ENCODE results near the gene TMEM119. TPM values are rescaled to one million over a fixed set of nuclear protein-coding genes. Genes with fewer than 3 reads are reported as not detected.

TMEM119 gene
- total and polyA plus RNA-seq, 2 of the 4 experiments (the other 2 are of a cell fraction) = 8.1 to 9.2 TPM

DNA sequence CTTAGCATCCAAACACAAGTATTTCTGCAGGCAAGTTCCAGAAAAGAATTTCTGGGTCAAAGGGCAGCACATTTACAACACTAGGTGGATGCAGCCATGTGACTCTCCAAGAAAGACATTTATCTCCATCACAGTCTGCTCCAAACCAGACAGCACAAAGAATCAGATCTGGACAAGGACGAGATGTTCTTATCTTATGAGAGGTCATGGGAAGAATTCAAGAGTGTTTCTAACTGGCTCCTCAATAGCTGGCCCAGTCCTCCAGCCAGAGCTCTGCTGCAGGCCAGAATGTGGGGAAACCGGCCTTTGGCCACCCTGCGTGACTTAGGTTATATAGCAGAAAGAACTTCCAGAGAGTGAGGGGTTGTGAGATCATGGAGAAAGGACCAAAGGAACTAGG lies 17.4 kb downstream of the TMEM119 start:
- no peak overlapping the region; the same call in 1 of the 2 replicates for H2BK20ac ChIP-seq (ENCODE audit: low read depth, low read length)
- H3K4me3 ChIP-seq (ENCODE audit: insufficient read depth, low read depth, low read length) = no peak overlapping the region
- H2BK5ac ChIP-seq (ENCODE audit: low read depth, low read length, poor library complexity, severe bottlenecking) = no peak overlapping the region
- H4K20me1 ChIP-seq (ENCODE audit: insufficient read depth, low read length) = no peaks in the 10 kb centered on the region
- H3K4me2 ChIP-seq (ENCODE audit: low read depth, low read length) = no peak overlapping the region
- dilution Hi-C loops (cut with HindIII; ENCODE audit: low sequenced_read_pairs, unreplicated experiment) (no loop called here), in situ Hi-C loops (cut with MboI; ENCODE audit: low sequenced_read_pairs) (no loop called here), intact Hi-C loops (cut with micrococcal nuclease) (no loop called here)
- DNase-seq (no peak), ATAC-seq (ENCODE audit: low read depth) (no peak)
- no peaks in the 10 kb centered on the region for H3K36me3 ChIP-seq (ENCODE audit: control insufficient read depth, insufficient read depth, low read length)
- H2AK9ac ChIP-seq (replicated peaks; ENCODE audit: low read depth, low read length, poor library complexity) = no peak overlapping the region
- H3K4ac ChIP-seq (ENCODE audit: low read depth, low read length) = no peak overlapping the region; the same call in 1 of the 2 replicates
- no peak overlapping the region for H3K56ac ChIP-seq (ENCODE audit: extremely low read depth, insufficient read depth, low read length)
- H2BK15ac ChIP-seq (ENCODE audit: low read depth, low read length) = 0 out of 3 replicates have a peak overlapping the region, but pooled peaks have one; percentile 56
- 0 out of 2 replicates have a peak overlapping the region, but pooled peaks have one; percentile 14 for H3K14ac ChIP-seq (replicated peaks; ENCODE audit: low read depth, low read length)
- H3K23ac ChIP-seq (ENCODE audit: low read depth, low read length) = no peak overlapping the region
- H3K4me1 ChIP-seq (ENCODE audit: control insufficient read depth, insufficient read depth, low read length) = peaks cover 3% of the 10 kb centered on the region; the same call in 1 of the 2 replicates
- peak overlapping the region; percentile 19; the same call in 1 of the 2 replicates for H2BK120ac ChIP-seq (ENCODE audit: low read depth, low read length)
- no peak overlapping the region for H4K5ac ChIP-seq (ENCODE audit: low read depth, low read length)
- TF ChIP-seq MAZ (IDR thresholded peaks at IDR 0.05; ENCODE audit: borderline replicate concordance, low read depth, low read length) (no peak), BHLHE40 (IDR thresholded peaks at IDR 0.05; ENCODE audit: low read depth, low read length) (no peak), RAD21 (IDR thresholded peaks at IDR 0.05; ENCODE audit: low read length) (no peak), NFE2L2 (IDR thresholded peaks at IDR 0.05; ENCODE audit: low read depth, low read length) (no peak), POLR2A (IDR thresholded peaks at IDR 0.05; ENCODE audit: low read depth, low read length) (no peak), RCOR1 (IDR thresholded peaks at IDR 0.05; ENCODE audit: insufficient replicate concordance, low read length) (no peak), SMC3 (IDR thresholded peaks at IDR 0.05; ENCODE audit: low read depth, low read length) (no peak), FOS (IDR thresholded peaks at IDR 0.05; ENCODE audit: low read depth, low read length) (no peak), CEBPB (IDR thresholded peaks at IDR 0.05; ENCODE audit: low read depth, low read length) (no peak), CHD1 (IDR thresholded peaks at IDR 0.05; ENCODE audit: low read depth, low read length) (no peak)
- TF ChIP-seq, protein P1, sequence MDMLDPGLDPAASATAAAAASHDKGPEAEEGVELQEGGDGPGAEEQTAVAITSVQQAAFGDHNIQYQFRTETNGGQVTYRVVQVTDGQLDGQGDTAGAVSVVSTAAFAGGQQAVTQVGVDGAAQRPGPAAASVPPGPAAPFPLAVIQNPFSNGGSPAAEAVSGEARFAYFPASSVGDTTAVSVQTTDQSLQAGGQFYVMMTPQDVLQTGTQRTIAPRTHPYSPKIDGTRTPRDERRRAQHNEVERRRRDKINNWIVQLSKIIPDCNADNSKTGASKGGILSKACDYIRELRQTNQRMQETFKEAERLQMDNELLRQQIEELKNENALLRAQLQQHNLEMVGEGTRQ (IDR thresholded peaks at IDR 0.05; ENCODE audit: low read depth, low read length) = no peak
- TF ChIP-seq, protein P2, sequence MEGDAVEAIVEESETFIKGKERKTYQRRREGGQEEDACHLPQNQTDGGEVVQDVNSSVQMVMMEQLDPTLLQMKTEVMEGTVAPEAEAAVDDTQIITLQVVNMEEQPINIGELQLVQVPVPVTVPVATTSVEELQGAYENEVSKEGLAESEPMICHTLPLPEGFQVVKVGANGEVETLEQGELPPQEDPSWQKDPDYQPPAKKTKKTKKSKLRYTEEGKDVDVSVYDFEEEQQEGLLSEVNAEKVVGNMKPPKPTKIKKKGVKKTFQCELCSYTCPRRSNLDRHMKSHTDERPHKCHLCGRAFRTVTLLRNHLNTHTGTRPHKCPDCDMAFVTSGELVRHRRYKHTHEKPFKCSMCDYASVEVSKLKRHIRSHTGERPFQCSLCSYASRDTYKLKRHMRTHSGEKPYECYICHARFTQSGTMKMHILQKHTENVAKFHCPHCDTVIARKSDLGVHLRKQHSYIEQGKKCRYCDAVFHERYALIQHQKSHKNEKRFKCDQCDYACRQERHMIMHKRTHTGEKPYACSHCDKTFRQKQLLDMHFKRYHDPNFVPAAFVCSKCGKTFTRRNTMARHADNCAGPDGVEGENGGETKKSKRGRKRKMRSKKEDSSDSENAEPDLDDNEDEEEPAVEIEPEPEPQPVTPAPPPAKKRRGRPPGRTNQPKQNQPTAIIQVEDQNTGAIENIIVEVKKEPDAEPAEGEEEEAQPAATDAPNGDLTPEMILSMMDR (conservative IDR thresholded peaks at IDR 0.05; ENCODE audit: low read depth, low read length) = no peak
- H2AFZ ChIP-seq (replicated peaks; ENCODE audit: low read length, poor library complexity) = no peak overlapping the region
- no TSS peak for BruUV-seq (replicated peaks)
- no peaks in the 10 kb centered on the region for H3K9me3 ChIP-seq (ENCODE audit: control insufficient read depth, insufficient read depth, low read length)
- WGBS, 2 experiments (ENCODE audit: extremely low coverage in 2 of 2, insufficient read length in 1 of 2) = no CpG with 5 or more reads among the region's 3 CpGs
- POLR2A ChIA-PET (ENCODE audit: unreplicated experiment) = no interaction called here
- H3K9ac ChIP-seq (ENCODE audit: low read depth, low read length) = no peak overlapping the region
- no peak overlapping the region; the same call in 1 of the 2 replicates for H2AK5ac ChIP-seq (ENCODE audit: low read depth, low read length)
- peaks cover 2% of the 10 kb centered on the region for H3K27me3 ChIP-seq (ENCODE audit: control insufficient read depth, insufficient read depth, low read length)
- H3K79me1 ChIP-seq (ENCODE audit: low read depth in 1 of 2, low read length in 2 of 2) = no peaks in the 10 kb centered on the region
- CTCF ChIA-PET = no interaction called here
- H4K91ac ChIP-seq (ENCODE audit: insufficient read depth, low read depth, low read length) = no peak overlapping the region
- H3K18ac ChIP-seq (ENCODE audit: low read depth, low read length) = no peak overlapping the region
- H4K8ac ChIP-seq (ENCODE audit: low read depth in 2 of 2, low read length in 2 of 2) = no peak overlapping the region
- no peaks in the 10 kb centered on the region; the same call in none of the 2 replicates for H3K9me1 ChIP-seq (ENCODE audit: insufficient read depth, low read length)
- no peak overlapping the region for H3K27ac ChIP-seq (ENCODE audit: insufficient read depth, low read length)

Data from IMR-90 (cell line).